ENCODE data around the gene CEMIP2.

DNA sequence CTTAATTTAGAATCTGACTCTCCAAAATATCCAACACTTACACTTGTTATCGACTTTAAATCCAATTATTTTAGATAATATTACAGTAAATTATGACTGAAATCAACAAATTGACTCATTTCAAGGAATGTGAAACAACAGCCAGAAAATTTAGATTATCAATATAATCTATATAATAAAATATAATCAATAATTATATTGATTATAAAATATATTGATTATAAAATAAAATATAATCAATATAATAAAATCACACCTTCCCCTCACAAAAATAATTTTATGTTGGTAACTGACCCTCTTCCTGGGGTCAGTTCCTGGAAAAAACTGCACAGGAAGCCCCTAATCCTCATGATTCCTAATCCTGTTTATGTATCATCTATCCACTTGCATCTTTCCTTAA is 91.1 kb downstream of the CEMIP2 start:
- TF ChIP-seq POLR2AphosphoS5 (IDR thresholded peaks at IDR 0.05) (no peak), POLR2A (IDR thresholded peaks at IDR 0.05) (no peak), EP300 (IDR thresholded peaks at IDR 0.05) (no peak)
- TF ChIP-seq, protein P1, sequence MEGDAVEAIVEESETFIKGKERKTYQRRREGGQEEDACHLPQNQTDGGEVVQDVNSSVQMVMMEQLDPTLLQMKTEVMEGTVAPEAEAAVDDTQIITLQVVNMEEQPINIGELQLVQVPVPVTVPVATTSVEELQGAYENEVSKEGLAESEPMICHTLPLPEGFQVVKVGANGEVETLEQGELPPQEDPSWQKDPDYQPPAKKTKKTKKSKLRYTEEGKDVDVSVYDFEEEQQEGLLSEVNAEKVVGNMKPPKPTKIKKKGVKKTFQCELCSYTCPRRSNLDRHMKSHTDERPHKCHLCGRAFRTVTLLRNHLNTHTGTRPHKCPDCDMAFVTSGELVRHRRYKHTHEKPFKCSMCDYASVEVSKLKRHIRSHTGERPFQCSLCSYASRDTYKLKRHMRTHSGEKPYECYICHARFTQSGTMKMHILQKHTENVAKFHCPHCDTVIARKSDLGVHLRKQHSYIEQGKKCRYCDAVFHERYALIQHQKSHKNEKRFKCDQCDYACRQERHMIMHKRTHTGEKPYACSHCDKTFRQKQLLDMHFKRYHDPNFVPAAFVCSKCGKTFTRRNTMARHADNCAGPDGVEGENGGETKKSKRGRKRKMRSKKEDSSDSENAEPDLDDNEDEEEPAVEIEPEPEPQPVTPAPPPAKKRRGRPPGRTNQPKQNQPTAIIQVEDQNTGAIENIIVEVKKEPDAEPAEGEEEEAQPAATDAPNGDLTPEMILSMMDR (IDR thresholded peaks at IDR 0.05) = no peak
